ENCODE results near the gene STXBP6.

Gene STXBP6

GRCh38 chr14:24959791-24960331 is 90.1 kb downstream of the STXBP6 start:
- H3K27me3 ChIP-seq (replicated peaks) = no peaks in the 10 kb centered on the region
- no peak for TF ChIP-seq CTCF (IDR thresholded peaks at IDR 0.05; ENCODE audit: low read depth, low read length, missing control alignments)
- no peak overlapping the region for H3K4me3 ChIP-seq (ENCODE audit: low read depth, low read length)
- in situ Hi-C loops (cut with HindIII; ENCODE audit: low pct_ligation_motif_present, low sequenced_read_pairs) = no loop called here
- no peak for DNase-seq
- H3K27ac ChIP-seq = no peak overlapping the region
- H3K36me3 ChIP-seq (replicated peaks) = no peaks in the 10 kb centered on the region

GRCh38 chr14:24958271-24958670 is 91.7 kb downstream of the STXBP6 start:
- Histone ChIP-seq H3K4me3 (ENCODE audit: low read depth, low read length) (no peak overlapping the region), H3K27ac (no peak overlapping the region), H3K36me3 (replicated peaks) (no peaks in the 10 kb centered on the region), H3K27me3 (replicated peaks) (no peaks in the 10 kb centered on the region)
- in situ Hi-C loops (cut with HindIII; ENCODE audit: low pct_ligation_motif_present, low sequenced_read_pairs) = no loop called here
- TF ChIP-seq CTCF (IDR thresholded peaks at IDR 0.05; ENCODE audit: low read depth, low read length, missing control alignments) = no peak
- DNase-seq = no peak

- no peak for TF ChIP-seq CTCF (IDR thresholded peaks at IDR 0.05; ENCODE audit: low read depth, low read length, missing control alignments)
- Histone ChIP-seq H3K27ac (no peak overlapping the region), H3K36me3 (replicated peaks) (no peaks in the 10 kb centered on the region), H3K27me3 (replicated peaks) (no peaks in the 10 kb centered on the region), H3K4me3 (ENCODE audit: low read depth, low read length) (no peak overlapping the region)
- no peak for DNase-seq
- in situ Hi-C loops (cut with HindIII; ENCODE audit: low pct_ligation_motif_present, low sequenced_read_pairs) = no loop called here
These were observed 92.1 kb downstream of the STXBP6 start for GRCh38 chr14:24957814-24958213.

GRCh38 chr14:24956104-24956503 is 93.8 kb downstream of the STXBP6 start:
- Histone ChIP-seq H3K4me3 (ENCODE audit: low read depth, low read length) (no peak overlapping the region), H3K36me3 (replicated peaks) (no peaks in the 10 kb centered on the region), H3K27ac (no peak overlapping the region), H3K27me3 (replicated peaks) (no peaks in the 10 kb centered on the region)
- TF ChIP-seq CTCF (IDR thresholded peaks at IDR 0.05; ENCODE audit: low read depth, low read length, missing control alignments) = no peak
- no peak for DNase-seq
- in situ Hi-C loops (cut with HindIII; ENCODE audit: low pct_ligation_motif_present, low sequenced_read_pairs) = no loop called here

GRCh38 chr14:24954700-24955037 is 95.3 kb downstream of the STXBP6 start:
- in situ Hi-C loops (cut with HindIII; ENCODE audit: low pct_ligation_motif_present, low sequenced_read_pairs) = no loop called here
- Histone ChIP-seq H3K36me3 (replicated peaks) (no peaks in the 10 kb centered on the region), H3K4me3 (ENCODE audit: low read depth, low read length) (no peak overlapping the region), H3K27ac (no peak overlapping the region), H3K27me3 (replicated peaks) (no peaks in the 10 kb centered on the region)
- DNase-seq = no peak
- no peak for TF ChIP-seq CTCF (IDR thresholded peaks at IDR 0.05; ENCODE audit: low read depth, low read length, missing control alignments)

- H3K27ac ChIP-seq = no peak overlapping the region
These were observed 95.8 kb downstream of the STXBP6 start for GRCh38 chr14:24954037-24954699.

More at GRCh38 chr14:24954037-24954699, 95.8 kb downstream of the STXBP6 start:
- Histone ChIP-seq H3K36me3 (replicated peaks) (no peaks in the 10 kb centered on the region), H3K27me3 (replicated peaks) (no peaks in the 10 kb centered on the region), H3K4me3 (ENCODE audit: low read depth, low read length) (no peak overlapping the region)
- DNase-seq = no peak
- no peak for TF ChIP-seq CTCF (IDR thresholded peaks at IDR 0.05; ENCODE audit: low read depth, low read length, missing control alignments)
- in situ Hi-C loops (cut with HindIII; ENCODE audit: low pct_ligation_motif_present, low sequenced_read_pairs) = no loop called here
